Kidney (tissue), 14 donors: ENCODE measurements around the gene SPECC1. TPM values are rescaled to one million over a fixed set of nuclear protein-coding genes. Genes with fewer than 3 reads are reported as not detected.

Source experiments
- DNase-seq, 5 donors: peaks; one replicate each; pipeline ENCODE4 v3.0.0-alpha.2; 2013 to 2020
- FAIRE-seq: peaks from 2 replicates; lab custom pipeline; 2012; peaks lifted over from hg19 to GRCh38; lab: Jason Lieb, UNC
- H3K27ac ChIP-seq, 2 donors: one replicate each; pipeline ENCODE4 v1.7.0; 2013; ENCODE audit warnings: low read depth in 2 of 2, low read length in 2 of 2, inconsistent platforms in 1 of 2
- H3K27me3 ChIP-seq: one replicate; pipeline ENCODE4 v1.7.1; 2013; ENCODE audit warnings: low read length, inconsistent platforms; ENCODE audit not compliant: control insufficient read depth, insufficient read depth
- H3K36me3 ChIP-seq, 3 donors: one replicate each; pipeline versions ENCODE4 v1.7.0 to v1.7.1; 2013; ENCODE audit warnings: low read length in 3 of 3, control low read depth in 1 of 3, inconsistent platforms in 1 of 3; ENCODE audit not compliant: insufficient read depth in 3 of 3, control insufficient read depth in 2 of 3
- H3K4me1 ChIP-seq, 3 donors: one replicate each; pipeline versions ENCODE4 v1.7.0 to v1.7.1; 2013; ENCODE audit warnings: low read length in 3 of 3, inconsistent platforms in 1 of 3, low read depth in 1 of 3; ENCODE audit not compliant: control insufficient read depth in 2 of 3, insufficient read depth in 2 of 3
- H3K4me3 ChIP-seq, 3 donors: one replicate each; pipeline versions ENCODE4 v1.7.0 to v1.8.1; 2013; ENCODE audit warnings: low read length in 3 of 3, control low read depth in 1 of 3, inconsistent platforms in 1 of 3
- H3K9ac ChIP-seq, 3 donors: one replicate each; pipeline versions ENCODE4 v1.7.0 to v1.7.1; 2013; ENCODE audit warnings: low read length in 3 of 3, control low read depth in 1 of 3, inconsistent platforms in 1 of 3
- H3K9me3 ChIP-seq, 3 donors: one replicate each; pipeline versions ENCODE4 v1.7.0 to v1.7.1; 2013; ENCODE audit warnings: low read length in 3 of 3, control low read depth in 1 of 3, inconsistent platforms in 1 of 3; ENCODE audit not compliant: control insufficient read depth in 2 of 3, insufficient read depth in 1 of 3
- CTCF ChIP-seq: IDR thresholded peaks from 3 replicates; pipeline ENCODE4 v1.5.1; 2012; ENCODE audit warnings: mild to moderate bottlenecking, moderate library complexity, borderline replicate concordance; ENCODE audit not compliant: insufficient read depth; ENCODE audit errors: extremely low read depth
- intact Hi-C: fragments of 100-400 bp; cut with DNase I; formaldehyde crosslinking; loops from one replicate; pipeline ENCODE4 v1.11.1; 2022
- polyA plus RNA-seq: library from polyadenylated mRNA; stranded (reverse); fragments of 350-450 nt; fragmentation: Illumina TruSeq; extraction: RNeasy Lipid Tissue Mini Kit (QIAGEN cat#74804); gene quantifications from one replicate; pipeline ENCODE4 v1.2.3, GENCODE V29; 2014; ENCODE audit warnings: low read depth, low replicate concordance; ENCODE audit not compliant: insufficient read depth
- total RNA-seq: library from RNA; stranded (reverse); fragmentation: NEBNext Ultra II Directional; extraction: Animal tissue kit (Norgen Biotek cat#: 25700); gene quantifications from one replicate; pipeline ENCODE4 v1.2.1, GENCODE V29; 2021
- donor health status: control.
- donor health status: control.
- donor health status: control.
- donor health status: control.
- donor health status: control.
- donor health status: DM: yes; HTN: yes; CAD: no.
- donor health status: Normal renal cell carcinoma (clear cell type).

The SPECC1 gene
- total and polyA plus RNA-seq, 2 donors from 2014 or later, result 7.6 to 29.1 TPM

- FAIRE-seq (no peak), DNase-seq (no peak)
- no peaks in the 10 kb centered on the region for H3K27me3 ChIP-seq
- H3K4me3 ChIP-seq, result no peak overlapping the region
- no peak for TF ChIP-seq CTCF
- H3K9me3 ChIP-seq, result no peaks in the 10 kb centered on the region
- no peak overlapping the region for H3K9ac ChIP-seq
- intact Hi-C loops, result no loop called here
- no peak overlapping the region for H3K27ac ChIP-seq
- H3K4me1 ChIP-seq, result no peaks in the 10 kb centered on the region
- H3K36me3 ChIP-seq, result no peaks in the 10 kb centered on the region
Observed at GRCh38 chr17:20205609-20206008, 196.4 kb downstream of the SPECC1 start.

DNA sequence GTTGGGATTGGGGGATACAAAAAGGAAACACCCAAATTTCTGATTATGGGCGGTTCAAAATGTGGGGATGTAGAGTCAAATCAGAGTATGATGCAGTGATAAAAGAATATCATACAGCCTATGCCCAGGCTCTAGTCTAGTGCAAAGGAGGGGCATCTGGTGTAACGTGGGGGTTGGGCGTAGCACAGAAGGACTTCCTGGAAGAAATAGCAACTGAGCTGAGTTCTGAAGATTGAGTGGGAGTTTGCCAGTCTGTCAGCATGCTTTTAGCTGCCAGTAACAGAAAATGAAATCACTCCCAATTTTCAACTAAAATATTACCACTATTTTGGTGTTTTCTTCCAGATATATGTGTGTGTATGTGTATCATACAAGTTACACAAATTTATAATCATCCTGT, 196.9 kb downstream of the SPECC1 start:
- H3K27ac ChIP-seq, result no peak overlapping the region
- no peaks in the 10 kb centered on the region for H3K36me3 ChIP-seq
- H3K9ac ChIP-seq, result no peak overlapping the region
- DNase-seq, result peak in 1 of 5 donors; percentile 29
- H3K4me1 ChIP-seq, result no peaks in the 10 kb centered on the region
- H3K27me3 ChIP-seq, result no peaks in the 10 kb centered on the region
- FAIRE-seq, result no peak
- intact Hi-C loops, result no loop called here
- H3K9me3 ChIP-seq, result no peaks in the 10 kb centered on the region
- TF ChIP-seq CTCF, result no peak
- H3K4me3 ChIP-seq, result no peak overlapping the region

- DNase-seq (no peak), FAIRE-seq (no peak)
- no peaks in the 10 kb centered on the region for H3K4me1 ChIP-seq
- no peak overlapping the region for H3K27ac ChIP-seq
- no peaks in the 10 kb centered on the region for H3K36me3 ChIP-seq
- no peaks in the 10 kb centered on the region for H3K9me3 ChIP-seq
- no peaks in the 10 kb centered on the region for H3K27me3 ChIP-seq
- intact Hi-C loops, result no loop called here
- TF ChIP-seq CTCF, result no peak
- no peak overlapping the region for H3K4me3 ChIP-seq
- no peak overlapping the region for H3K9ac ChIP-seq
Observed at GRCh38 chr17:20206591-20206990, 197.4 kb downstream of the SPECC1 start.
